Measurements from ENCODE around the gene ADAMTSL3. TPM values are rescaled to one million over a fixed set of nuclear protein-coding genes. Genes with fewer than 3 reads are reported as not detected.
"Not testable (repeated sequence)": the region's sequence is repeated elsewhere in the genome, so short reads cannot be mapped to it uniquely, and the experiment has no call there.

Gene ADAMTSL3
- total RNA-seq, 1 experiment from 2014 or later, result 0.05 TPM

- TF ChIP-seq REST (IDR thresholded peaks at IDR 0.05; ENCODE audit: low read depth) (no peak), EZH2phosphoT487 (IDR thresholded peaks at IDR 0.05; ENCODE audit: borderline replicate concordance) (no peak), SIN3A (IDR thresholded peaks at IDR 0.05; ENCODE audit: low read depth) (no peak), SRF (IDR thresholded peaks at IDR 0.05; ENCODE audit: low read depth) (no peak)
Measured at GRCh38 chr15:83753872-83754493, 100.1 kb downstream of the ADAMTSL3 start (continued).

GRCh38 chr15:83757291-83757690, 103.4 kb downstream of the ADAMTSL3 start:
- intact Hi-C loops (cut with micrococcal nuclease), result not testable (repeated sequence)

More at GRCh38 chr15:83757291-83757690, 103.4 kb downstream of the ADAMTSL3 start:
- H3K9ac ChIP-seq (ENCODE audit: low read length); RAD21 ChIA-PET (ENCODE audit: low non-redundant PET in 1 of 2, low total read pairs in 2 of 2, uncharacterized antibody in 2 of 2, unreplicated experiment in 2 of 2); H3K36me3 ChIP-seq (ENCODE audit: control insufficient read depth in 1 of 2, insufficient read depth in 2 of 2, low read length in 2 of 2); POLR2A ChIA-PET; H3K4me2 ChIP-seq (ENCODE audit: low read length); H3K79me2 ChIP-seq (ENCODE audit: insufficient read depth, low read length); H3K4me1 ChIP-seq (ENCODE audit: control insufficient read depth in 1 of 2, insufficient read depth in 2 of 2, low read length in 2 of 2); H3K9me3 ChIP-seq (ENCODE audit: control insufficient read depth in 1 of 2, insufficient read depth in 1 of 2, low read depth in 1 of 2, low read length in 2 of 2); BruUV-seq (replicated peaks); H3K27ac ChIP-seq (ENCODE audit: low read depth, low read length); H3K4me3 ChIP-seq (replicated peaks in 1 of 2; ENCODE audit: low read depth in 1 of 2, low read length in 2 of 2); ATAC-seq; H2AFZ ChIP-seq (ENCODE audit: low read depth, low read length, poor library complexity, severe bottlenecking); H3K9me2 ChIP-seq (ENCODE audit: insufficient read depth); H3K27me3 ChIP-seq (ENCODE audit: insufficient read depth, low read length); H4K20me1 ChIP-seq (ENCODE audit: insufficient read depth); CTCF ChIA-PET; DNase-seq (ENCODE audit: low read depth, low spot score): not testable (repeated sequence)

Data from HCT116 (cell line).